ENCODE results near the gene SSTR3.

The SSTR3 gene

GRCh38 chr22:37155971-37156370 is 56.3 kb downstream of the SSTR3 start:
- TF ChIP-seq CTCF (IDR thresholded peaks at IDR 0.05; ENCODE audit: low read length, missing control alignments) = no peak
- H3K4me3 ChIP-seq (replicated peaks; ENCODE audit: low read depth, low read length) = no peak overlapping the region
- DNase-seq (ENCODE audit: low read depth) = no peak

- H3K4me3 ChIP-seq (replicated peaks; ENCODE audit: low read depth, low read length) = no peak overlapping the region
- no peak for TF ChIP-seq CTCF (IDR thresholded peaks at IDR 0.05; ENCODE audit: low read length, missing control alignments)
- DNase-seq (ENCODE audit: low read depth) = no peak
Observed at GRCh38 chr22:37154925-37155712, 57.2 kb downstream of the SSTR3 start.
